Activated T-cell treated with anti-CD3 and anti-CD28 coated beads, Interleukin-2, amount 50 U/mL, for 24 hours (primary cell): Measurements from ENCODE around the gene ALDOB.

Experiments
- DNase-seq: peaks from one replicate; pipeline ENCODE4 v3.0.0-alpha.2; 2020
- H3K27ac Mint-ChIP-seq: 2 replicates; pipeline ENCODE4 v1.8.0; 2020; ENCODE audit warnings: mild to moderate bottlenecking, mixed read lengths
- H3K27me3 Mint-ChIP-seq: 2 replicates; pipeline ENCODE4 v1.8.0; 2020; ENCODE audit warnings: mixed read lengths
- H3K36me3 Mint-ChIP-seq: 2 replicates; pipeline ENCODE4 v1.8.0; 2020; ENCODE audit warnings: low read depth, mixed read lengths
- H3K4me1 Mint-ChIP-seq: 2 replicates; pipeline ENCODE4 v1.8.0; 2020; ENCODE audit warnings: low read depth, mixed read lengths
- H3K4me3 Mint-ChIP-seq: 2 replicates; pipeline ENCODE4 v1.8.0; 2020; ENCODE audit warnings: mild to moderate bottlenecking, moderate library complexity, mixed read lengths
- H3K9me3 Mint-ChIP-seq: 2 replicates; pipeline ENCODE4 v1.8.0; 2020; ENCODE audit warnings: mixed read lengths

ALDOB gene

DNA sequence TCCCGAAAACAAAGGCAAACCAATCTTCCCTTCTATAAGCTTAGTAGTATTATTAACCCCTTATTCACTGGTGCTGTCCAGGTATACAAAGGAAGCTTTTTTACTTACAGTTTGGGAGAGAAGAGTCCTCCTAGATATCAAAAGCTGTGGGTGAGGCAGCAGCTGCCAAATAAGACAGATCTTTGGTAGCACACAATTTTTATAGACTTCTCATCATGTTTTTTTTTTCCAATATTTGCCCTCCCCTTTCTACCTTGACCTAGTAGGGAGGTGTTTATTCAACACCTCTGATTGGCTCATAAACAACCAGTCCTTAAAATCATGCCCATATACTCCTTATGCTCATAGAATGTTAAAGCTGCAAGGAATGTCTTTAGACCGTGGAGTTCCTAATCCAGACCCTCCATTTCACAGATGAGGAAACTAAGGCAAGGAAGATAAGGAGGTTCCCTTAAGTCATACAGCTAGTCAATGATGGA is at the start of gene ALDOB:
ALDOB (minus strand) TSS at position 174 of the 479 bp plus-strand sequence. CDS start 4,887 bp downstream, outside the sequence.
- Mint-ChIP-seq H3K4me3 (no peak within 1 kb of the TSS), H3K36me3 (no peaks in the 10 kb centered on the region), H3K27me3 (peaks cover 46% of the 10 kb centered on the region), H3K9me3 (no peaks in the 10 kb centered on the region), H3K27ac (no peak within 1 kb of the TSS), H3K4me1 (no peaks in the 10 kb centered on the region)
- DNase-seq = no peak

DNA sequence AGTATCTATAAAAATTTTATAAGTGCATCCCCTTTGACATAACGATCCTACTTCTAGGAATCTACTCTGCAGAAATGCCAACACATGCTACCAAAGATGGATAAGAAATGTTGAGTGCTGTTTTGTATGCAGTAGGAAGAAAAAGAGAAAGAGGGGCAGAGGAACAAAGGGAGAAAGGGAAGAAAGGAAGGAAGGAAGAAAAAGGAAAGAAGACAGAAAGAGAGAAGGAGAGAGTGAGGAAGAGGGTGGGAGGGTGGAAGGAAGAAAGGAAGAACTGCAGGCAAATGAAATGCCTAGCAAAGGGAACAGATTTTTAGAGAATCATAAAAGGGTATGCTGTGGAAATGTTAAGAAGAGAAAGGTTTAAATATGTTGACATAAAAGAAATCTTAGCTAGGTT is 48.5 kb upstream of the ALDOB start:
- H3K36me3 Mint-ChIP-seq = no peaks in the 10 kb centered on the region
- peaks cover 8% of the 10 kb centered on the region for H3K4me1 Mint-ChIP-seq
- peaks cover 75% of the 10 kb centered on the region for H3K27me3 Mint-ChIP-seq
- H3K27ac Mint-ChIP-seq = no peak overlapping the region
- no peaks in the 10 kb centered on the region for H3K9me3 Mint-ChIP-seq
- no peak overlapping the region for H3K4me3 Mint-ChIP-seq
- no peak for DNase-seq

DNA sequence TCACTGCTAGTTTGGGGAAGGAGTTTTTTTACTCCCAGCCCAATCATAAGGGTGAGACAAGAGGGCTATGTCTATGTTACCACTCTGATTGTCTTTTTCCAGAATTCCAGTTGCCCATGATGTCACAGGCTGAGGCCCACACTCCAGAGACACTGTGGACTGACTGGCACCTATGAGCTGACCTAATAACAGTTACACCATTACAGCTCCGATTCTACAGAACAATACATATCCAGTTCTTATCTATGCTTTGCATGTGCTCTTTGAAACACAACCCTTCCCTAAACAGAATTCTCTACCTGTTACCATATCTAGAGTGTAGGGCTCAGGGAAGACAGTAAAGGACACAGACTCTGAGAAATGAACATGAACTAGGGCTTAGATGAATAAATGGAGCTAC is 45.7 kb upstream of the ALDOB start:
- Mint-ChIP-seq H3K27me3 (peaks cover 58% of the 10 kb centered on the region), H3K4me1 (peaks cover 1% of the 10 kb centered on the region), H3K4me3 (no peak overlapping the region), H3K36me3 (no peaks in the 10 kb centered on the region), H3K27ac (no peak overlapping the region), H3K9me3 (no peaks in the 10 kb centered on the region)
- no peak for DNase-seq

DNA sequence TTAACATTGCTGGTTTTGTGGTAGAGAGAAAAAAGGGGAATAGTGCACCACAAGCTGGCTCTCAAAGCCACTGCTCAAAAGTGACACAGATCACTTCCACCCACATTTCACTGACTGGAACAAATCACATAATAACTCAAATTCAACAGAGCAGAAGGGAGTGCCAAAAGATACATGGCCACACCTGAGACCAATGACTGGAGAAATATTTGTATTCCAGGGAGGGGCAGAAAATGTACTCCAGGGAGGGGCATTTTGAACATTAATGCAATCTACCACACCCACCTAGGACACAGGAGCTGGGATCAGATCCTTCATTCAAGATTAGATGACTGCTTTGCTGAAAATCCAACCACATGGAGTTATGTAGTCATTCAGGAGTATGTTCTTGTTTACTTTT is 44.8 kb upstream of the ALDOB start:
- no peak for DNase-seq
- peaks cover 52% of the 10 kb centered on the region for H3K27me3 Mint-ChIP-seq
- H3K9me3 Mint-ChIP-seq = no peaks in the 10 kb centered on the region
- H3K4me1 Mint-ChIP-seq = no peaks in the 10 kb centered on the region
- no peak overlapping the region for H3K27ac Mint-ChIP-seq
- no peak overlapping the region for H3K4me3 Mint-ChIP-seq
- no peaks in the 10 kb centered on the region for H3K36me3 Mint-ChIP-seq

DNA sequence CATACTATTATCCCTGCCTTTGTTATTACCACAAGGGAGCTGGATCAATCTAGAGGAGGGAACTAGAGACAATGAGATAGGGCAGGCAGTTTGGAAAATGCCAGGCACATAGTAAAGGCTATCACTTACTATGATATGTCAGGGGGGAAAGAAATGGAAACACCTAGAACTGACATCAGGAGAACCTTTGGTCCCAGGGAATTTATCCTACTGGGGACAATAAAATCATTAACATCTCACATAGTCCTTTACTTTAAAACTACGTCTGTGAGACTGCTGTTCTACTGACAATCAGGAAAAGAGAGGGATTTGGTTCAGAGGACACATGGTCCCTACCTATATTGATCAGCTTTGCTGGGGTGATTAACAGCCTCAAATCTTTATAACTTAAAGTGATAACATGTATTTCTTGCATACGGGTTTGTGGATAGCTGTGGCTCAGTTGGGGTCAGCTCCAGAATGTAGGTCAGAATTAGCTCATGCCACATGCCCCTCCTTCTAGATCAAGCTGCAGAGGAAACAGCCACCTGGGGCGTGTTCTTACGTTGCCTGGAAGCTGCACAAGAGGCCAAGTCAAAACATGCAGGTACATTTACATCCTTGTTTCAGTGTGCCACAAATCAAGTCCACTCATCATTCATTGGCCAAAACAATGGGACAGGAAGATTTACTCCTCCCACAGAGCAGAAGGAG is 43.9 kb upstream of the ALDOB start:
- H3K4me3 Mint-ChIP-seq = no peak overlapping the region
- no peak overlapping the region for H3K27ac Mint-ChIP-seq
- no peaks in the 10 kb centered on the region for H3K9me3 Mint-ChIP-seq
- H3K36me3 Mint-ChIP-seq = no peaks in the 10 kb centered on the region
- no peaks in the 10 kb centered on the region for H3K4me1 Mint-ChIP-seq
- no peak for DNase-seq
- H3K27me3 Mint-ChIP-seq = peaks cover 53% of the 10 kb centered on the region

DNA sequence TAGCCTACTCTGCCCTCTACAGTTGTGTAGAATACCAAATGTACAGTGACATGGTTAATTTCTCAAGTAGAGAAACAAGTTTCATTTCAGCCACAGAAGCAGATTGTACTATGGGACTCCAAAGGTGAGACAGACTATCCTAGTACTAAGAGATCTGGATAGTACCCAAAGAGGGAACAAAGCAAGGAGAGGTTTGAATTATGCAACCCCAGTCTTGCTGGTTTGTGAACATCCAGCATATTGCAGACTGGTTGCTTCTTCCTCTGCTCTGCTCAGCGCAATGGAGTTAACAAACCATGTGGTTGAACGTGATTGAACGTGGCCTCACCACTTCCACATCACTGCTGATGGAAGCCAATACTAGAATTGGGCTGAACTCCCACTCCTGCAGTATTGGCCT is 43.3 kb upstream of the ALDOB start:
- peaks cover 55% of the 10 kb centered on the region for H3K27me3 Mint-ChIP-seq
- H3K4me1 Mint-ChIP-seq = no peaks in the 10 kb centered on the region
- no peaks in the 10 kb centered on the region for H3K9me3 Mint-ChIP-seq
- no peak for DNase-seq
- no peaks in the 10 kb centered on the region for H3K36me3 Mint-ChIP-seq
- H3K4me3 Mint-ChIP-seq = no peak overlapping the region
- H3K27ac Mint-ChIP-seq = no peak overlapping the region

DNA sequence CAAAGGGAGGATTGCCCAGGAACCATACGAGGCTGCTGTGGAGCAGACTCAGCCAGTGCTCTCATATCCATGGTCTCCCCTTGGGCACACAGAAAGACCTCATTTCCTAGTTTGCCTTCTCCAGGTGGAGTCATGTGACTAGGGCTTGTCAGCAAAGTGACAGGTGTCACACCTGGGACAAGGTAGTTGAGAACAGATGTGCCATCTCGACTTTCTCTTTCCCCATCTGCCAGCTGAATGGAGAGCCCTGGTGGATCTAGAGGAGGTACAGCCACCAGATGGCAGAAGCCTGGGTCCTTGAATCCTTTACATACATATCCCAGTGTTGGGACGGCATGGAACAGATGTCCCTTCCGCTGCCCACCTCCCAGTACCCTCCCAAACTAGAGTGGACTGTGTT is 42.9 kb upstream of the ALDOB start:
- no peaks in the 10 kb centered on the region for H3K4me1 Mint-ChIP-seq
- no peak overlapping the region for H3K27ac Mint-ChIP-seq
- H3K27me3 Mint-ChIP-seq = peaks cover 58% of the 10 kb centered on the region
- no peaks in the 10 kb centered on the region for H3K9me3 Mint-ChIP-seq
- no peaks in the 10 kb centered on the region for H3K36me3 Mint-ChIP-seq
- no peak overlapping the region for H3K4me3 Mint-ChIP-seq
- DNase-seq = no peak

DNA sequence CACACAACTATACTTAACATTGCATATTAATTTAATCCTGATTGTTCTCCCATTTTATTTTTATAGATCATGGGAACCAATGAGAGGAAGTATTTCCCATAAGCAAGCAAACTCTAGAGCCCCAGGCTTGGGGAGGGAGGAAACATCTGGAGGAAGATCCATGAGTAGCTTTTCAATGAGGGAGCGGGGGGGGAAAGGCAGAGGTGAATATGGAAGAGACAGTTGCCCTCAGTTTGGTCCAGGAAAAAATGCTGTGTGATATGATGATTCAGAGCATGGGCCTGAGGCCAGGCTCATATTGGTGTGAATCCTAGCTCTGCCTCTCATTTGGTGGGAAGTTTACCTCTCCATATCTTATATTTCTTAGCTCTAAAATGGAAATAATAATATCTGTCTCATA is 42.2 kb upstream of the ALDOB start:
- Mint-ChIP-seq H3K4me1 (no peaks in the 10 kb centered on the region), H3K4me3 (no peak overlapping the region), H3K9me3 (no peaks in the 10 kb centered on the region), H3K36me3 (no peaks in the 10 kb centered on the region), H3K27ac (no peak overlapping the region), H3K27me3 (peaks cover 58% of the 10 kb centered on the region)
- no peak for DNase-seq

DNA sequence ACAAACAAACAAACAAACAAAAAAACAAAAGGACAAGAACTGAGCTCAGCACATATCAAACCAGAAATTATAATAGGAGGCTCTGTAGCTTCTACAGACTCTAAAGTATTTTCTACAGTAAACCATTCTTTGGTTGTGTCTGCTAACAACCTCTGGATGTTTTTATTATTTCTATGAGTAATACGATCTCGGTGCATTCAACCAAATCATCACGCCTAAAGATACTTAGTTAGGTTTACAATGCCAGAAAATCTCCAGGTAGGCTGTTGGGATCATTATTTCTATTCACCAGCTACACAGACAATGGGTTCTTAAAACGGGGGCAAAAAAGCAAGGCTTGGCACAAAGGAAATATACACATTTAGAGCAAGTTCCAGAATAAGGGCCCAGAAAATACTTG is 41.6 kb upstream of the ALDOB start:
- H3K36me3 Mint-ChIP-seq = no peaks in the 10 kb centered on the region
- no peak overlapping the region for H3K27ac Mint-ChIP-seq
- H3K27me3 Mint-ChIP-seq = peaks cover 59% of the 10 kb centered on the region

DNA sequence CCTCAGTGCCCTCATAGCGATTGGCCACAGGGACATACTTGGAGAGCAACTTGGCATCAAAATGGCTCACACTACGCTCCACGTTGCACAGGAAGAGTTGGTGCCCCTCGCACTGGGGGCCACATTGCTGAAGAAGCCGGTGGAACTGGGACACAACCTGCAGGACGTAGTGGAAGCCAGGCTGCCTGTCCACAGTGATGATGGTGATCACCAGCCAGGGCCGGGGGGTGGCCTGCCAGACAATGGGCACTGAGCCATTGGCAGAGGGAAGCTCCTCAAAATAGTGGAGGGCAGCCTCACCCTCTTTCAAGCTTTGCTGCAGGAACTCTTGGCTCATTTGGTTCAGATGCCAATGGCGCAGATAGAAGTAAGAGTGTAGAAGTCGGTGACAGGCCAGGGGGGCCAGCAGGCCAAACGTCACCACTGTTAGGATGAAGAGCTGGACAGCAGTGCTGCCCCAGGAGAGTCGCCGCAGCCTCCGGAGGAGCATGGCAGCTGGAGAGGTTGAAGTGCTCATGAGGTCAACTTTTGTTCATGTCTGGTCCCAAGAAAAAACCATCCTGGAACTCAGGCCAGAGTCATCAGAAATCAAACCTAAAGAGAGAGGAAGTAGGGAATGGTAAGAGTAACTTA is 41.1 kb upstream of the ALDOB start:
- H3K27ac Mint-ChIP-seq = no peak overlapping the region
- H3K36me3 Mint-ChIP-seq = no peaks in the 10 kb centered on the region
- H3K4me3 Mint-ChIP-seq = no peak overlapping the region
- DNase-seq = no peak
- peaks cover 61% of the 10 kb centered on the region for H3K27me3 Mint-ChIP-seq
- H3K9me3 Mint-ChIP-seq = no peaks in the 10 kb centered on the region
- no peaks in the 10 kb centered on the region for H3K4me1 Mint-ChIP-seq

More for the DNA sequence above, 41.6 kb upstream of the ALDOB start:
- Mint-ChIP-seq H3K9me3 (no peaks in the 10 kb centered on the region), H3K4me1 (no peaks in the 10 kb centered on the region), H3K4me3 (no peak overlapping the region)
- no peak for DNase-seq

DNA sequence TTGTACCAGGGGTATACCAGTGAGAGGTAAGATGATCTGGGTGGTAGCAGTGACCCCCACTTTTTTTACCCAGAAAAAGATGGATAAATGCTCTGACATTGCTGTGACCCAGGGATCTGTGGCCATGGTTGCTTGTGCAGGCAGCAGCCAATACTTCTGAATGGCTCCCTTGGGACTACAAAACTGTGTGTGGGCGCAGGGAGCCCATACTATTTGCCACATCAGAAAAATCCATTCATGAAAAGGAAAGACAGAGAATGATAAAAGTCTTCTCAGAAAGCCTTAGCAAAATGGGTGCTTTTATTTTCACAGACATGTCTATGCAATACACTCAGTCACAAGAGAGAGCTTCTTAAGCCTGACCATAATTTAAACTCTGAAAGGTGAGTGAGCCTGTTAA is 37.3 kb upstream of the ALDOB start:
- Mint-ChIP-seq H3K27me3 (peaks cover 65% of the 10 kb centered on the region), H3K36me3 (no peaks in the 10 kb centered on the region), H3K4me3 (no peak overlapping the region), H3K27ac (no peak overlapping the region), H3K9me3 (no peaks in the 10 kb centered on the region), H3K4me1 (no peaks in the 10 kb centered on the region)
- DNase-seq = no peak

DNA sequence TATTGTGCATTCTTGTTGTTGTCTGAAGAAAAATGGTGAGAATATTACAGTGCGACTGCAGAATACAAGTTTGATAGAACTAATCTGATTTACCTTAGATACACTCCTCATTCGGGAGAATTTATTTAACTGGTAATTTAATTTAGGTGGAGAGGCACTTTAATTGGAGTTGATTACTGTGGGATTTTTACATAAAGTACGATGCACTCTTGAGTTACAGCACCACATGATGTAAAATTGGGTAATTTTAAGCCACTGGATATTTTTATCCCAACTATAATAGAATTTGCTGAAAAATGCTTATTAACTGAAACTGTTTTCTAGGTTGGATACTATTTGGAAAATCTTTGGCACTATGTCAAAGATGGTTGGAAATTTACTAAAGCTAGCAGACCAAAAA is 35.4 kb upstream of the ALDOB start:
- DNase-seq = no peak
- Mint-ChIP-seq H3K27me3 (peaks cover 67% of the 10 kb centered on the region), H3K36me3 (no peaks in the 10 kb centered on the region), H3K4me3 (no peak overlapping the region), H3K4me1 (no peaks in the 10 kb centered on the region), H3K9me3 (no peaks in the 10 kb centered on the region), H3K27ac (no peak overlapping the region)

DNA sequence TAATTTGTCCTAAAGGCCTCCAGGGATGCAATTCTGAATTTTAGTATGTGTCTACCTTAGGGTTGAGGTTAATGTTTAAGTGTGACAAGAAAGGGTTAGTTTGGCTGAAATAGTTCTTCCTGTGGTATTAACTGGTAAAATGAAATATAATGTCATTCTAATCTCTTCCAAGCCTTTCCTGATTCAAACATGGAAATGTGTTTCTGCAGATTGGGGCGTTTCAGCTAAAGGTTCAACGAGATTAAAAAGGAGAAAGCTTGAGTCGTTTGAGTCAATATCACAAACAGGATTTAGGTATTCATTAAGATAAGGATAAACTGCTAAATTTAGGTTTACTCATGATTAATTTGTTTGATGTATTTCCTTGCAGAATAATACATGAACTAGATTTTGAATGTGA is 34.4 kb upstream of the ALDOB start:
- Mint-ChIP-seq H3K9me3 (no peaks in the 10 kb centered on the region), H3K27me3 (peaks cover 70% of the 10 kb centered on the region), H3K4me1 (no peaks in the 10 kb centered on the region), H3K4me3 (no peak overlapping the region), H3K27ac (no peak overlapping the region), H3K36me3 (no peaks in the 10 kb centered on the region)
- no peak for DNase-seq

DNA sequence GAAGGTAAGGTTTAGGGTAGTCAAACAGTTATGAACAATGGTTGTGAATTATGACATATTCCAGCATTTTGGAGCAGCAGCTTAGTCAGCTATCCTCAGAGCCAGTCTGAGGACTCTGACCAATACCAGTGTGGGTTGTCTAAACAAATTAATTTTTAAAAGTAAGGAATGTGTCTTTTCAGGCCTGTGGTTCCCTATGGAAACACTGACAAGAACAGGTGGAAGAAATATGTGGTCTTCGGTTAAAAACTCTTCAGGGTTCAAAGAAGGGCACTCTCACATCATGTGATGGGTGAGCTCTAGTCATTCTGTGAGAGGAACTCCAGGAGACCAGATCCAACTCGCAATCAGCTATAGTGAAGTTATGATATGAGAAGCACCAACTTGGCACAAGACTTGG is 33.5 kb upstream of the ALDOB start:
- no peak for DNase-seq
- no peaks in the 10 kb centered on the region for H3K9me3 Mint-ChIP-seq
- H3K36me3 Mint-ChIP-seq = no peaks in the 10 kb centered on the region
- H3K27ac Mint-ChIP-seq = no peak overlapping the region
- peaks cover 69% of the 10 kb centered on the region for H3K27me3 Mint-ChIP-seq
- no peak overlapping the region for H3K4me3 Mint-ChIP-seq
- no peaks in the 10 kb centered on the region for H3K4me1 Mint-ChIP-seq

DNA sequence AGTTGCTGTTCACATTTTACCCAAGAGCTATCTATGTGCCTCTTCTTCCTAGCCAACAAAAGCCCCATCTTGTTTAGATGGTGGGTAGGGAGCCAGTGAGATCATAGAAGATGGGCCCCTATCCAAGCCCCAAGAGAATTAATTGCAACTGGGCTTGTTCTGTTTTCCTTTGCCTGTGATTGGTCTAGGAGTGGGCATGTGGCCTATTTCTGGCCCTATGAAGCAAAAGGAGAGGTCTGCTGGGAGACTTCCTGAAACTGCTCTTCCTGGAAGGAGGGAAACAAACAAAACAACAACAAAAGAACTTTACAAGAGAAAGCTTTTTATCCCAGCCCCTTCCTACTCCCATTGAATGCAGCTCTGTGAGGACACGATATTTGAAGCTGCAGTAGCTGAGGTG is 32.5 kb upstream of the ALDOB start:
- no peaks in the 10 kb centered on the region for H3K4me1 Mint-ChIP-seq
- no peak overlapping the region for H3K4me3 Mint-ChIP-seq
- DNase-seq = no peak
- H3K36me3 Mint-ChIP-seq = no peaks in the 10 kb centered on the region
- no peaks in the 10 kb centered on the region for H3K9me3 Mint-ChIP-seq
- H3K27me3 Mint-ChIP-seq = peaks cover 66% of the 10 kb centered on the region
- no peak overlapping the region for H3K27ac Mint-ChIP-seq
